D721Med (cell line): Measurements from ENCODE around the gene GALNT16.

Experiments
- DNase-seq: peaks from one replicate; pipeline ENCODE4 v3.0.0; 2011; ENCODE audit warnings: low spot score; ENCODE audit not compliant: insufficient read length
- FAIRE-seq: peaks from 2 replicates; lab custom pipeline; 2011; peaks lifted over from hg19 to GRCh38; lab: Jason Lieb, UNC
- CTCF ChIP-seq: IDR thresholded peaks from 2 replicates; pipeline ENCODE4 v1.5.1; 2012; ENCODE audit warnings: mild to moderate bottlenecking, control low read depth; ENCODE audit not compliant: insufficient read depth; ENCODE audit errors: missing control alignments

The GALNT16 gene

DNA sequence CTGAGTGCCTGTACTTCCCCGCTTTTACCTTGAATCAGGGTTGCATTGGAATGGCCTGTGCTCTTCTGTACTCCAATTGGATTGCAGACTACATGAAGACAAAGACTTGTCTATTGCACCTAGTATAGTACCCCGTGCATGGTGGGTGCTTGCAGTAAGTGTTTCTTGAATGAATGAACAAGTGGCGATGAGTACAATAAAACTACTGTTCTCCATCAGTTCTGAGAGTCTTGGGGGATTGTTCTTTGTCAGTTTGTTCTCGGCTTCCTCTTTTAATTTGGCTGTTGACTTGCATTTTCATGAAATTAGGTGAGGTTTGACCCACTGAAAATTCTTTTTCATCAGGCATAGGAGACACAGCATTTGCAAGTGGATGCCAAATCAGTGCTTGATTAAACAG lies 104.0 kb downstream of the GALNT16 start:
- TF ChIP-seq CTCF = no peak
- FAIRE-seq = no peak
- no peak for DNase-seq

- DNase-seq (no peak), FAIRE-seq (no peak)
- TF ChIP-seq CTCF = no peak
Observed at GRCh38 chr14:69364378-69364777, 104.4 kb downstream of the GALNT16 start.

DNA sequence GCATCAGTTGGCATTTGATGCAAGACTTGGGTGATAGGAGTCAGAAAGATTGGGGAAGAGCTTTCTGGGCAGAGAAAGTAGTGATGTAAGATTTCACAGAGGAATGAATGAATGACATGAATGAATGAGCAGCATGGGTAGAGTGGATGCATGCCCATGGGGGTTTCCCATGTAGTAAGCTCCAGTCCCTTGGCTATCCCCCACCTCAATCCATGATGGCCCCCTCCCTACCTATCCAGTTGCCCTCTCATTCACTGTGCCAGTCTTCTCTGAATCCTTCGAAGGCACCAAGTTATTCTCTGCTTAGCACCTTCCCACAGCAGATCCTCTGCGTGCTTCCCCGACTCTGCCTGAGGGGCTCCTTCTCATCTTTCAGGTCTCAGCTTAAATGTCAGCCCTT lies 106.1 kb downstream of the GALNT16 start:
- FAIRE-seq (no peak), DNase-seq (no peak)
- no peak for TF ChIP-seq CTCF

GRCh38 chr14:69366761-69367160 lies 106.8 kb downstream of the GALNT16 start:
- no peak for TF ChIP-seq CTCF
- DNase-seq (no peak), FAIRE-seq (no peak)

DNA sequence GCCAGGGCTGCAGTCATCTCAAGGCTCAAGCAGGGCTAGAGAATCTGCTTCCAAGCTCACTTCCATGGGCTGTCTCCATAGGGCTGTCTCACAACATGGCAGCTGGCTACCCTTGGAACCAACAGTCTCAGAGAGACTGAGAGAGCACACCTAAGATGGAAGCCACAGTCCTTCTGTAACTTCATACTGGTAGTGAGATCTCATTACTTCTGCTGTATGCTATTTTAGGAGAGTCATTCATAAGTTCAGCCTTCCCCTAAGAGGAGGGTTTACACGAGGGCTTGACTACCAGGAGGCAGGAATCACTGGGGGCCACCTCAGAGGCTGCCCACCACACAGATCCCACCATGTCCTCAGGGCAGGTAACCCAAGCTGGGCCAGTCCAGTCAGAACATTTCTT lies 108.4 kb downstream of the GALNT16 start:
- DNase-seq = no peak
- TF ChIP-seq CTCF = no peak
- no peak for FAIRE-seq

GRCh38 chr14:69370061-69370460 lies 110.1 kb downstream of the GALNT16 start:
- FAIRE-seq (no peak), DNase-seq (no peak)
- no peak for TF ChIP-seq CTCF

- TF ChIP-seq CTCF = no peak
- FAIRE-seq = no peak
- DNase-seq = no peak
Observed at GRCh38 chr14:69372146-69372545, 112.2 kb downstream of the GALNT16 start.
